Kidney glomerular epithelial cell (primary cell): ENCODE data around the gene PNMT.
A peak's percentile ranks its signal among the peaks of the same experiment; 100 is the strongest.

Experiments
- DNase-seq: peaks from one replicate; lab custom pipeline; 2025; lab: John Stamatoyannopoulos, UW

The PNMT gene

DNA sequence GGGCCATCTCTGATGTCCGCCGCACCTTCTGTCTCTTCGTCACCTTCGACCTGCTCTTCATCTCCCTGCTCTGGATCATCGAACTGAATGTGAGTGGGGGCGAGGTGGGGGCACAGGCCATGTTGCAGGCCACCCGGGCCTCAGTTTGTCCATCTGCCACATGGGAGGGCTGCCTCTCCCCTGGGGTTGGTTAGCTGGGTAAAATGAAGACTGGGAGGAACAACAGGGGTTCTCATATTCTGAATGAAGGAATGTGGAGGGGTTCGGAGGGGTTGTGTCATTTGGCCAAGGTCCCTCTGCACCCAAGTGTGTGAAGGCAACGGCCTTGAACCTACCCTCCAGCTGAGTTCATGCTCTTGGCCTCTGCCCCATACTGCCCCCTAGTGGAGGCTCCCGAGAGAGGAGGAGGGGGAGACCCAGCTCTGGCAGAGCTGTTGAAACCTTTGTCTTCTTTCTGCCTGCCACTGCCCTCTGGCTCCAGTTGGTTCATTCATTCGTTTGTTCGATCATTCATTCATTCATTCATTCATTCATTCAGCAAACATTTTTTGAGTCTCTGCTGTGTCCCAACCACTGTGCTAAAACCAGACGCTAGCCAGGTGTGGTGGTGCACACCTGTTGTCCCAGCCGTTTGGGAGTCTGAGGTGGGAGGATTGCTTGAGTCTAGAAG lies 14.5 kb upstream of the PNMT start:
- peak; percentile 21 for DNase-seq

DNA sequence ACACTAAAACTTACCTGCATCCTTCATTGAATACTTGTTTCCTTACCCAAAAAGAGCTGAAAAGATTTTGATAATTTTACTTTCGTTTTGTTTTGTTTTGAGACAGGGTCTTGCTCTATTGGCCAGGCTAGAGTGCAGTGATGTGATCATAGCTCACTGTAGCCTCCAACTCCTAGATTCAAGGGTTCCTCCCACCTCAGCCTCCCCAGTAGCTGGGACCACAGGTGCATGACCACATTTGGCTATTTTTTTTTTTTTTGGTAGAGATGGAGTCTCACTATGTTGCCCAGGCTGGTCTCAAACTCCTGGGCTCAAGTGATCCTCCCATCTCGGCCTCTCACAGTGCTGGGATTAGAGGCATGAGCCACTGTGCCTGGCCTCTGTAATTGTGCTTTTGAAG lies 13.1 kb upstream of the PNMT start:
- DNase-seq, result no peak

- no peak for DNase-seq
These were observed 9.9 kb upstream of the PNMT start for GRCh38 chr17:39658346-39658745.

- DNase-seq, result no peak
These were observed 9.5 kb upstream of the PNMT start for GRCh38 chr17:39658760-39659159.

DNA sequence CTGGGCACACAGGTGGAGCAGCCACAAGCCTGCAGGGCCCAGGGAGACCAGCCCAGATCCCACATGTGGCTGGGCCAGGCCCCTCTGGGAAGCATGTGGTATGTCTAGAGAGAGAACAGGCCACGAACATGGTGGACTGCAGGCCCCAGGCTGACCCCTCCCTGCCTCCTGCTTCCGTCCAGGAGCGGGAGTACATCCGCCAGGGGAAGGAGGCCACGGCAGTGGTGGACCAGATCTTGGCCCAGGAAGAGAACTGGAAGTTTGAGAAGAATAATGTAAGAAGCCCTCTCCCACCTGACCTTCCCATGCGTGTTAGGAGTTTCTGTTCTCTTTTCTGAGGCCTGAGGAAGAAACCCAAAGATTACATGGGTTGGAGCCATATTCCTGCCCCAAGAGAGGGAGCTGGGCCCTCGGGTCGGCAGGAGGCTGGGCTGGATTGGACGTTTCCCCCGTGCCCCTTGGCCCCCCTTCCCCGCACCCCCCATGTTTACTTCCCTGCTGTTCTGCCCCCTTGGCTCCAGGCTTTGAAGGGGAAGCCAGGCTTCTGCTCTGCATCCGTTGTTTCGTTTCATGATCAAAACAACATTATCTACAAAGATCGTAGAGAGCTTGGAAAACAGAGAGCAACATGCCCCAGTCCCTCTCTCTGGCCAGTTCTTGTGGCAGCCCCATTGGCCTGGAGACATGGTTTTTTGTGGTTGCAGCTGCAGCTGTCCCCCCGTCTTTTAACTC lies 8.8 kb upstream of the PNMT start:
- no peak for DNase-seq

GRCh38 chr17:39660011-39660360 lies 8.3 kb upstream of the PNMT start:
- DNase-seq, result no peak

DNA sequence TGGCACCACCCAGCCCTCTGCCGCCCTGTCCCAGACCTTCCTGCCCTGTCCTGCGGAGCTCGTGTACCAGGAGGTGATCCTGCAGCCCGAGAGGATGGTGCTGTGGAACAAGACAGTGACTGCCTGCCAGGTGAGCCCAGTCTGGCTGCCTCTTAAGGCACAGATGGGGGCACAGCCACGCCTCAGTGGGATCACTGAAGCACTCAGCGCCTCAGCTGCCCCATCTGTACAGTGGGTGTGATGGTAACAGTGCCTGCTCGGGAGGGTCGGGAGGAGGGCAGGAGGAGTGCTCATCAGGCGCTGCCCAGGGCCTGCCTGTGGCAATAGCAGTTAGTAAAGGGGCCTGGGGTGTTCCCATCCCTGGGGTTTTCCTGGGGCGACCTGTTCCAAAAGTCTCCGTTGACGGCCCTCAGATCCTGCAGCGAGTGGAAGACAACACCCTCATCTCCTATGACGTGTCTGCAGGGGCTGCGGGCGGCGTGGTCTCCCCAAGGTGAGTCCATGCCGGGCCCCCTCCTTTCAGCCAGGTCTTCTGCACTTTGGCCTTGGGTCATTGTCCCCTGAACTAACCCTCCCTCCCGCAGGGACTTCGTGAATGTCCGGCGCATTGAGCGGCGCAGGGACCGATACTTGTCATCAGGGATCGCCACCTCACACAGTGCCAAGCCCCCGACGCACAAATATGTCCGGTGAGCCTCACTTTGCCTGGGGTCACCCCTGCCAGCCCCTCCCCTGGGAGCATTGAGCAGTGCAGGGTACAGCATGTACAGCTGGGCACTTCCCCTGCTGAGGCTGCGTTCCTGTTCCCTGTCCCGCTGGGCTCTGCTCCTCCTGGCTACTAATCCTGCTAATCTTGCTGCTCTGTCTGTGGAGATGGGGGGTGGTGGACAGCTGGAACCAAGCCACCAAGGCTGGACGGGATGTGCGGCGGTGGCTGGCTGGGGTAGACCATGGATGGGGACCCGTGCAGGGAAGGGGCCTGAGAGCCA lies 7.6 kb upstream of the PNMT start:
- DNase-seq, result no peak

DNA sequence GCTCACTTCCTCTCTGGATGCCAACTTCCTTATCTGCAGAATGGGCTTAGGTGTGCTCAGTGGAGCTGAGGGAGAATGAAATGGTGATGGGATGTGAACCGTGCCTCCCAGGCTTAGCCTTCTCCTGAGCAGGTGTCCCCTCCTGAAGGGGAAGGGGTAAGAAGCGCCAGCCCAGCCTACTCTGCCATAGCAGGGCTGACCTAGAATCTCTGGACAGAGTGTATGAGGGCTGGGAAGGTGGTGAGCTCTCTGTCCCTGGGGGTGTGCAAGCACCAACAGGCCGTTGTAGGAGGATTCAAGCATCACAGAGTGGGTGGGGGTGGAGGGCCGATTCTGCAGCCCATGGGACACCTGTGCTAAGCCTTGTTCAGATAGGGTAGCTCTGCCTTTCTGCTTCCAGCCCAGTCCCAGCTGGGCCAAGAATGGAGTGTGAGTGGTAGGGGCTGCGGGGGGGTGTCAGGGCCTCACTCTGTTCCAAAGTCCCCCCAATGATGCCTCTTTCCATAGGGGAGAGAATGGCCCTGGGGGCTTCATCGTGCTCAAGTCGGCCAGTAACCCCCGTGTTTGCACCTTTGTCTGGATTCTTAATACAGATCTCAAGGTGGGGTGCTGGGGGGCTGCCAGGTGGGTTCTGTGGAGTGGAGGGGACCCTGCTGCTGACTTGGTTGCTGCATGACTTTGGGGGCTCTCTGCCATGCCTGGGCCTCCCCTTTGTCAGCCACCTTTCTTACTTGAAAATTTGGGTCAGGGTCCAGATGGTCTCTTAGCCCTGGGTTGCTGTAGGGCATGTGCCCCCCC lies 6.3 kb upstream of the PNMT start:
- DNase-seq, result no peak

DNA sequence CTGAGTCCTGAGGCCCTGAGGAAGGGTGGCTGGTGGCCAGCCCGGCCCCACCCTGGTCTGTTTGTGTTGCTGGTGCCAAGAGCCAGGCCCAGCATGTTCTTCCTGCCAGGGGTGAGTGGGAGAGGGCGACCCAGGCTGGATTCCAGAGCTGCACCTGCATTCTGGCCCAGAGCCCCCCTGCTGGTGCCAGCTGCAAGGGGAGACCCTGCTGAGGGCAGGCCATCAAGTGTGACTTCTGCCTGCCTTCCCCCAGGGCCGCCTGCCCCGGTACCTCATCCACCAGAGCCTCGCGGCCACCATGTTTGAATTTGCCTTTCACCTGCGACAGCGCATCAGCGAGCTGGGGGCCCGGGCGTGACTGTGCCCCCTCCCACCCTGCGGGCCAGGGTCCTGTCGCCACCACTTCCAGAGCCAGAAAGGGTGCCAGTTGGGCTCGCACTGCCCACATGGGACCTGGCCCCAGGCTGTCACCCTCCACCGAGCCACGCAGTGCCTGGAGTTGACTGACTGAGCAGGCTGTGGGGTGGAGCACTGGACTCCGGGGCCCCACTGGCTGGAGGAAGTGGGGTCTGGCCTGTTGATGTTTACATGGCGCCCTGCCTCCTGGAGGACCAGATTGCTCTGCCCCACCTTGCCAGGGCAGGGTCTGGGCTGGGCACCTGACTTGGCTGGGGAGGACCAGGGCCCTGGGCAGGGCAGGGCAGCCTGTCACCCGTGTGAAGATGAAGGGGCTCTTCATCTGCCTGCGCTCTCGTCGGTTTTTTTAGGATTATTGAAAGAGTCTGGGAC lies 5.5 kb upstream of the PNMT start:
- no peak for DNase-seq

GRCh38 chr17:39663340-39663687 lies 4.9 kb upstream of the PNMT start:
- no peak for DNase-seq

- DNase-seq, result no peak
These were observed 4.3 kb upstream of the PNMT start for GRCh38 chr17:39663688-39664580.

- DNase-seq, result no peak
These were observed 3.4 kb upstream of the PNMT start, which contains the start of gene TCAP for GRCh38 chr17:39664581-39665561. Gene TCAP (plus strand): TSS chr17:39665349. CDS start chr17:39665360, 11 bp downstream.

DNA sequence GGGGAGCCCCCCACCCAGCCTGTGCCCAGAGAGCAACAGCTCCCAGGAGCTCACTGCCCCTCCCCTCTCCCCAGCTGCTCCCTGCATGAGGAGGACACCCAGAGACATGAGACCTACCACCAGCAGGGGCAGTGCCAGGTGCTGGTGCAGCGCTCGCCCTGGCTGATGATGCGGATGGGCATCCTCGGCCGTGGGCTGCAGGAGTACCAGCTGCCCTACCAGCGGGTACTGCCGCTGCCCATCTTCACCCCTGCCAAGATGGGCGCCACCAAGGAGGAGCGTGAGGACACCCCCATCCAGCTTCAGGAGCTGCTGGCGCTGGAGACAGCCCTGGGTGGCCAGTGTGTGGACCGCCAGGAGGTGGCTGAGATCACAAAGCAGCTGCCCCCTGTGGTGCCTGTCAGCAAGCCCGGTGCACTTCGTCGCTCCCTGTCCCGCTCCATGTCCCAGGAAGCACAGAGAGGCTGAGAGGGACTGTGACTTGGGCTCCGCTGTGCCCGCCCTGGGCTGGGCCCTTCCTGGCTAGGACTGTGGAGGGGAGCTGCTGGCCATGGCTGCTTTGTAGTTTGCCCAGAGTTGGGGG lies 2.5 kb upstream of the PNMT start:
- no peak for DNase-seq

GRCh38 chr17:39666231-39666600 lies 2.0 kb upstream of the PNMT start:
- no peak for DNase-seq

DNA sequence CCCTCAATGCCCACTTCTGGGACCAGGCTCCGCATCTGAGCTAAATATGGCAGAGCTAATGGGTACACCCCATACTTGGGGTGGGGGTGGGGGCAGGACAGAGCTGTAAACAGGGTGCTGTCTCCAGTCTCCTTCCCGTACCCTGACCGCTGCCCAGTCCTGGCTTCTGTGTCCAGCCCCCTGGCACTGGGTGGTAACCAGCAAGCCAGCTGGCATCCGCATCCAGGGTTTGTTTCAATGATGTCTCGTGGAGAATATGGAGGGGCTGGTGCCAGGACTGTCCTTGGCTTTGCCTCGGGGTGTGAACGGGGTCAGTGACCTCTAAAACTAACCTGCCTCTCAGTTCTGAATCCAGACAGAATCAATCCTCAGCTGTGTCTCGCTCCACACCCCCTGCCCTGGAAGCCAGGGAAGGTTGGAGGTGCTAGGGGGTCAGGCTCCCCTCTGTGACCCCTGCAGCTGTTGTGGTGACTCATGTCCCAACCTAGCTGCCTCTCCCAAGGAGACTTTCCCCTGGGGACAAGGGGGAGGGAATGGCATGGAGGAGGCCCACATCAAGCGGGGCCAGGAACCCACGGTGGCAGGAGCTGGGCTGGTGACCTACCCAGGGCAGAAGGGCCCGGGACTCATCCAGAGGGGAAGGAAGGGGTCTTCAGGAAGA lies 1.5 kb upstream of the PNMT start:
- no peak for DNase-seq

DNA sequence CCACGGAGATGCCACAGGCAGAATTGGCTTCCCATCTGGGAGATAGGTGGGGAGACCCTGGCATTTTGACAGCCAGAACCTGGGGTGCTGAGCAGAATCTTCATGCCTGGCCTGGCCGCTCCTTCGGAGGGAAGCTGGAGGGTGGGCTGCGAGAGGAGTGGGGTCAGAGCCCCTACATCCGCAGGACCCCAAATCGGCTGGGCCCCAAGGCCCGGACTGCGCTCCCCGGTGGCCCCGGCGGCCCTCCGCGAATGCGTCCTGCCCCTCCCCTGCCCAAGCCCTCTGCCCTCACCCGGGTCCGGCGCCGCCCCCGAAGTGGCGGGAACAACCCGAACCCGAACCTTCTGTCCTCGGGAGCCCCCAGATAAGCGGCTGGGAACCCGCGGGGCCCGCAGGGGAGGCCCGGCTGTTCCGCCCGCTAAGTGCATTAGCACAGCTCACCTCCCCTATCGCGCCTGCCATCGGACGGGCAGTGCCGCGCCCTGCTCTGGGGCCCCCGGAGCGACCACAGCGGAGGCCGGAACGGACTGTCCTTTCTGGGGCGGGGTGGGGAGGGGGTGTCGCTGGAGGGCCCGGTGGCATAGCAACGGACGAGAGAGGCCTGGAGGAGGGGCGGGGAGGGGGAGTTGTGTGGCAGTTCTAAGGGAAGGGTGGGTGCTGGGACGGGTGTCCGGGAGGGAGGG lies 850 bp upstream of the PNMT start:
- no peak for DNase-seq
